HEK293 (cell line): ENCODE measurements around the gene SOCS6.

Experiments
- CTCF ChIA-PET: fragments of 350-600 bp; formaldehyde crosslinking; extraction: SDS; loops from one replicate; lab custom pipeline; 2021; ENCODE audit warnings: antibody characterized with exemption; lab: Yijun Ruan, JAX
- POLR2A ChIA-PET: fragments of 300-600 bp; formaldehyde crosslinking; extraction: SDS; loops from one replicate; lab custom pipeline; 2020; ENCODE audit warnings: antibody characterized with exemption, inconsistent platforms; lab: Yijun Ruan, JAX
- H3K27ac ChIP-seq: fragments of 200-500 bp; sonication (Bioruptor generic); 2 replicates; pipeline ENCODE4 v1.5.1; 2014; ENCODE audit warnings: low read depth, low read length, control low read depth, inconsistent platforms; ENCODE audit errors: extremely low read depth
- H3K36me3 ChIP-seq, 2 experiments: fragments of 200-500 bp in 1 of 2; sonication (Bioruptor generic) in 1 of 2; 1 replicate in 1 of 2; 2 replicates in 1 of 2; pipeline ENCODE4 v1.5.1; 2014 to 2017; ENCODE audit warnings: inconsistent platforms in 2 of 2, low read length in 2 of 2; ENCODE audit not compliant: control insufficient read depth in 2 of 2, insufficient read depth in 1 of 2
- H3K4me1 ChIP-seq: fragments of 200-500 bp; sonication (Bioruptor generic); 2 replicates; pipeline ENCODE4 v1.5.1; 2014; ENCODE audit warnings: mild to moderate bottlenecking, low read length, inconsistent platforms; ENCODE audit not compliant: control insufficient read depth, insufficient read depth
- H3K4me3 ChIP-seq: 2 replicates; pipeline ENCODE4 v1.5.1; 2011; ENCODE audit warnings: low read depth, mild to moderate bottlenecking, control low read depth, low read length, moderate library complexity
- H3K9me3 ChIP-seq: fragments of 200-500 bp; sonication (Bioruptor generic); 2 replicates; pipeline ENCODE4 v1.5.1; 2014; ENCODE audit warnings: low read depth, low read length, inconsistent platforms; ENCODE audit not compliant: control insufficient read depth, insufficient read depth
- BCL11A ChIP-seq: fragments of 450-650 bp; formaldehyde crosslinking; IDR thresholded peaks from 2 replicates; pipeline ENCODE4 v1.5.1; 2016; ENCODE audit warnings: low read depth, missing biosample characterization, missing genetic modification characterization
- BCL11B ChIP-seq: fragments of 450-650 bp; formaldehyde crosslinking; IDR thresholded peaks from 2 replicates; pipeline ENCODE4 v1.5.1; 2016; ENCODE audit warnings: low read depth, missing biosample characterization, missing genetic modification characterization
- EGR2 ChIP-seq: fragments of 450-650 bp; formaldehyde crosslinking; IDR thresholded peaks from 2 replicates; pipeline ENCODE4 v1.5.1; 2016; ENCODE audit warnings: low read depth, missing biosample characterization, missing genetic modification characterization
- FEZF1 ChIP-seq: fragments of 450-650 bp; formaldehyde crosslinking; IDR thresholded peaks from 2 replicates; pipeline ENCODE4 v1.5.1; 2016; ENCODE audit warnings: missing biosample characterization, missing genetic modification characterization
- MYNN ChIP-seq: fragments of 450-650 bp; formaldehyde crosslinking; IDR thresholded peaks from 2 replicates; pipeline ENCODE4 v1.5.1; 2016; ENCODE audit warnings: missing biosample characterization, missing genetic modification characterization, borderline replicate concordance
- SCRT1 ChIP-seq: fragments of 450-650 bp; formaldehyde crosslinking; IDR thresholded peaks from 2 replicates; pipeline ENCODE4 v1.5.1; 2016; ENCODE audit warnings: missing biosample characterization, missing genetic modification characterization, borderline replicate concordance
- SP2 ChIP-seq: fragments of 450-650 bp; formaldehyde crosslinking; IDR thresholded peaks from 2 replicates; pipeline ENCODE4 v1.5.1; 2016; ENCODE audit warnings: missing biosample characterization, missing genetic modification characterization
- SP7 ChIP-seq: fragments of 450-650 bp; formaldehyde crosslinking; IDR thresholded peaks from 2 replicates; pipeline ENCODE4 v1.5.1; 2016; ENCODE audit warnings: missing biosample characterization, missing genetic modification characterization
- TCF7L2 ChIP-seq: IDR thresholded peaks from 2 replicates; pipeline ENCODE4 v1.6.1; 2011; ENCODE audit warnings: low read depth, mild to moderate bottlenecking, inconsistent platforms, low read length, moderate library complexity, borderline replicate concordance
- ZBTB21 ChIP-seq: fragments of 450-650 bp; formaldehyde crosslinking; IDR thresholded peaks from 2 replicates; pipeline ENCODE4 v1.5.1; 2017; ENCODE audit warnings: missing biosample characterization, missing genetic modification characterization
- ZFP41 ChIP-seq: fragments of 450-650 bp; formaldehyde crosslinking; IDR thresholded peaks from 2 replicates; pipeline ENCODE4 v1.5.1; 2016; ENCODE audit warnings: missing biosample characterization, missing genetic modification characterization, borderline replicate concordance
- ZNF133 ChIP-seq: fragments of 450-650 bp; formaldehyde crosslinking; IDR thresholded peaks from 2 replicates; pipeline ENCODE4 v1.5.1; 2016; ENCODE audit warnings: missing biosample characterization, missing genetic modification characterization
- ZNF221 ChIP-seq: fragments of 450-650 bp; formaldehyde crosslinking; IDR thresholded peaks from 2 replicates; pipeline ENCODE4 v1.5.1; 2017; ENCODE audit warnings: missing biosample characterization, missing genetic modification characterization, borderline replicate concordance
- ZNF544 ChIP-seq: fragments of 450-650 bp; formaldehyde crosslinking; IDR thresholded peaks from 2 replicates; pipeline ENCODE4 v1.5.0; 2017; ENCODE audit warnings: missing biosample characterization, missing genetic modification characterization
- ZNF629 ChIP-seq: fragments of 450-650 bp; formaldehyde crosslinking; IDR thresholded peaks from 2 replicates; pipeline ENCODE4 v1.5.1; 2017; ENCODE audit warnings: missing biosample characterization, missing genetic modification characterization
- TF ChIP-seq, protein P1 (sequence below): fragments of 450-650 bp; formaldehyde crosslinking; IDR thresholded peaks from 2 replicates; pipeline ENCODE4 v1.5.1; 2016; ENCODE audit warnings: missing biosample characterization, missing genetic modification characterization
- TF ChIP-seq, protein P2 (sequence below): fragments of 450-650 bp; formaldehyde crosslinking; IDR thresholded peaks from 2 replicates; pipeline ENCODE4 v1.5.1; 2016; ENCODE audit warnings: missing biosample characterization, missing genetic modification characterization
- TF ChIP-seq, protein P3 (sequence below): fragments of 450-650 bp; formaldehyde crosslinking; IDR thresholded peaks from 2 replicates; pipeline ENCODE4 v1.5.1; 2017; ENCODE audit warnings: missing biosample characterization, missing genetic modification characterization
- TF ChIP-seq, protein P4 (sequence below): fragments of 450-650 bp; formaldehyde crosslinking; IDR thresholded peaks from 2 replicates; pipeline ENCODE4 v1.5.1; 2016; ENCODE audit warnings: missing biosample characterization, missing genetic modification characterization
- TF ChIP-seq, protein P5 (sequence below): fragments of 450-650 bp; formaldehyde crosslinking; IDR thresholded peaks from 2 replicates; pipeline ENCODE4 v1.5.1; 2016; ENCODE audit warnings: missing biosample characterization, missing genetic modification characterization

Gene SOCS6

DNA sequence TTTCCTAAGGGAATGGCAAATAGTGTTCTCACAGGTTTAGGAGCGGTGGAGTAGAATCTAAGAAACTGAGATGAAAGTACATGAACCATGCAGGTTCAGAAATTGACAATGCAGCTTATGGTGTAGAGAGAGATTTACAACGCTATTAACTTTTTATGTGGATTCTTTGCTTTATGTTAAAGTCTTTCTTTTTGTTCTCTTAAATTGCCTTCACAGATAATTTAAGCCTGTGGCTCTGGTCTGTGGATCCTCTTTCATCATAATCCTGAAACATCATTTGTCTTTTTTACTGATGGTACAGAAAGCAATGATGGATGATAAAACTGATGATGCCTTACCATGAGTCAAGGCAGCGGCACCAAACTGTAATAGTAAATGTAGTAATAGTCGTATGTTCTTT is 30.3 kb downstream of the SOCS6 start (continued):
- TF ChIP-seq, protein P1, sequence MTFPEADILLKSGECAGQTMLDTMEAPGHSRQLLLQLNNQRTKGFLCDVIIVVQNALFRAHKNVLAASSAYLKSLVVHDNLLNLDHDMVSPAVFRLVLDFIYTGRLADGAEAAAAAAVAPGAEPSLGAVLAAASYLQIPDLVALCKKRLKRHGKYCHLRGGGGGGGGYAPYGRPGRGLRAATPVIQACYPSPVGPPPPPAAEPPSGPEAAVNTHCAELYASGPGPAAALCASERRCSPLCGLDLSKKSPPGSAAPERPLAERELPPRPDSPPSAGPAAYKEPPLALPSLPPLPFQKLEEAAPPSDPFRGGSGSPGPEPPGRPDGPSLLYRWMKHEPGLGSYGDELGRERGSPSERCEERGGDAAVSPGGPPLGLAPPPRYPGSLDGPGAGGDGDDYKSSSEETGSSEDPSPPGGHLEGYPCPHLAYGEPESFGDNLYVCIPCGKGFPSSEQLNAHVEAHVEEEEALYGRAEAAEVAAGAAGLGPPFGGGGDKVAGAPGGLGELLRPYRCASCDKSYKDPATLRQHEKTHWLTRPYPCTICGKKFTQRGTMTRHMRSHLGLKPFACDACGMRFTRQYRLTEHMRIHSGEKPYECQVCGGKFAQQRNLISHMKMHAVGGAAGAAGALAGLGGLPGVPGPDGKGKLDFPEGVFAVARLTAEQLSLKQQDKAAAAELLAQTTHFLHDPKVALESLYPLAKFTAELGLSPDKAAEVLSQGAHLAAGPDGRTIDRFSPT, result no peak
- TF ChIP-seq SCRT1 (tag by site-specific recombination) (peak; percentile 85), TCF7L2 (peak; percentile 33; the same call in 1 of the 2 replicates), FEZF1 (tag by site-specific recombination) (peak; percentile 89), ZNF133 (tag by site-specific recombination) (no peak)
- TF ChIP-seq, protein P2, sequence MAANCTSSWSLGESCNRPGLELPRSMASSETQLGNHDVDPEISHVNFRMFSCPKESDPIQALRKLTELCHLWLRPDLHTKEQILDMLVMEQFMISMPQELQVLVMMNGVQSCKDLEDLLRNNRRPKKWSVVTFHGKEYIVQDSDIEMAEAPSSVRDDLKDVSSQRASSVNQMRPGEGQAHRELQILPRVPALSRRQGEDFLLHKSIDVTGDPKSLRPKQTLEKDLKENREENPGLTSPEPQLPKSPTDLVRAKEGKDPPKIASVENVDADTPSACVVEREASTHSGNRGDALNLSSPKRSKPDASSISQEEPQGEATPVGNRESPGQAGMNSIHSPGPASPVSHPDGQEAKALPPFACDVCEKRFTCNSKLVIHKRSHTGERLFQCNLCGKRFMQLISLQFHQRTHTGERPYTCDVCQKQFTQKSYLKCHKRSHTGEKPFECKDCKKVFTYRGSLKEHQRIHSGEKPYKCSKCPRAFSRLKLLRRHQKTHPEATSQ (tag by site-specific recombination), result no peak
- TF ChIP-seq, protein P3, sequence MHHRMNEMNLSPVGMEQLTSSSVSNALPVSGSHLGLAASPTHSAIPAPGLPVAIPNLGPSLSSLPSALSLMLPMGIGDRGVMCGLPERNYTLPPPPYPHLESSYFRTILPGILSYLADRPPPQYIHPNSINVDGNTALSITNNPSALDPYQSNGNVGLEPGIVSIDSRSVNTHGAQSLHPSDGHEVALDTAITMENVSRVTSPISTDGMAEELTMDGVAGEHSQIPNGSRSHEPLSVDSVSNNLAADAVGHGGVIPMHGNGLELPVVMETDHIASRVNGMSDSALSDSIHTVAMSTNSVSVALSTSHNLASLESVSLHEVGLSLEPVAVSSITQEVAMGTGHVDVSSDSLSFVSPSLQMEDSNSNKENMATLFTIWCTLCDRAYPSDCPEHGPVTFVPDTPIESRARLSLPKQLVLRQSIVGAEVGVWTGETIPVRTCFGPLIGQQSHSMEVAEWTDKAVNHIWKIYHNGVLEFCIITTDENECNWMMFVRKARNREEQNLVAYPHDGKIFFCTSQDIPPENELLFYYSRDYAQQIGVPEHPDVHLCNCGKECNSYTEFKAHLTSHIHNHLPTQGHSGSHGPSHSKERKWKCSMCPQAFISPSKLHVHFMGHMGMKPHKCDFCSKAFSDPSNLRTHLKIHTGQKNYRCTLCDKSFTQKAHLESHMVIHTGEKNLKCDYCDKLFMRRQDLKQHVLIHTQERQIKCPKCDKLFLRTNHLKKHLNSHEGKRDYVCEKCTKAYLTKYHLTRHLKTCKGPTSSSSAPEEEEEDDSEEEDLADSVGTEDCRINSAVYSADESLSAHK (tag by site-specific recombination), result peak; percentile 75; the same call in 1 of the 2 replicates
- TF ChIP-seq, all 188 proteins: peak for 13

DNA sequence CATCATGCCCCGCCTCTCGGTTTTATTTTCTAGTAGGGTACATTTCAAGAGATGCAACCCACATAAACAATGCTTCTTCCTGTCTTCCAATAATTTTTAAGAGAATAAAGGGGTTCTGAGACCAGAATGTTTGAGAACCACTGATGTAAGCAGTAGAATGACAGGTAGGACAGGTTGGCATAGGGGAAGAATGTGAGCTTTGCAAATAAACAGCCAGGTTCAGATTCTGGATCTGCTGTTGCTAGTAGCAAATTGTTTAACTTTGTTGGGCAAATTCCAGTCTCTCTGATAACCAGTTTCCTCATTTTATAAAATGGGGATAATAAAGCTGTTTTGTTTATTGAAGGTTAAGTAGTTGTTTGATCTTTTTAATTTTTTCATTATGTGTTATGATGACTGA is 32.8 kb downstream of the SOCS6 start:
- no peak overlapping the region for H3K4me3 ChIP-seq
- H3K9me3 ChIP-seq, result no peaks in the 10 kb centered on the region
- TF ChIP-seq EGR2 (tag by site-specific recombination) (no peak), ZNF544 (tag by site-specific recombination) (no peak), SP2 (no peak), ZNF221 (no peak), BCL11A (no peak), MYNN (tag by site-specific recombination) (no peak), ZNF629 (tag by site-specific recombination) (no peak), BCL11B (tag by site-specific recombination) (no peak), ZBTB21 (no peak), ZFP41 (tag by site-specific recombination) (no peak), SP7 (tag by site-specific recombination) (no peak)
- TF ChIP-seq, protein P4, sequence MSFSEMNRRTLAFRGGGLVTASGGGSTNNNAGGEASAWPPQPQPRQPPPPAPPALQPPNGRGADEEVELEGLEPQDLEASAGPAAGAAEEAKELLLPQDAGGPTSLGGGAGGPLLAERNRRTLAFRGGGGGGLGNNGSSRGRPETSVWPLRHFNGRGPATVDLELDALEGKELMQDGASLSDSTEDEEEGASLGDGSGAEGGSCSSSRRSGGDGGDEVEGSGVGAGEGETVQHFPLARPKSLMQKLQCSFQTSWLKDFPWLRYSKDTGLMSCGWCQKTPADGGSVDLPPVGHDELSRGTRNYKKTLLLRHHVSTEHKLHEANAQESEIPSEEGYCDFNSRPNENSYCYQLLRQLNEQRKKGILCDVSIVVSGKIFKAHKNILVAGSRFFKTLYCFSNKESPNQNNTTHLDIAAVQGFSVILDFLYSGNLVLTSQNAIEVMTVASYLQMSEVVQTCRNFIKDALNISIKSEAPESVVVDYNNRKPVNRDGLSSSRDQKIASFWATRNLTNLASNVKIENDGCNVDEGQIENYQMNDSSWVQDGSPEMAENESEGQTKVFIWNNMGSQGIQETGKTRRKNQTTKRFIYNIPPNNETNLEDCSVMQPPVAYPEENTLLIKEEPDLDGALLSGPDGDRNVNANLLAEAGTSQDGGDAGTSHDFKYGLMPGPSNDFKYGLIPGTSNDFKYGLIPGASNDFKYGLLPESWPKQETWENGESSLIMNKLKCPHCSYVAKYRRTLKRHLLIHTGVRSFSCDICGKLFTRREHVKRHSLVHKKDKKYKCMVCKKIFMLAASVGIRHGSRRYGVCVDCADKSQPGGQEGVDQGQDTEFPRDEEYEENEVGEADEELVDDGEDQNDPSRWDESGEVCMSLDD (tag by site-specific recombination), result no peak
- TF ChIP-seq, protein P5, sequence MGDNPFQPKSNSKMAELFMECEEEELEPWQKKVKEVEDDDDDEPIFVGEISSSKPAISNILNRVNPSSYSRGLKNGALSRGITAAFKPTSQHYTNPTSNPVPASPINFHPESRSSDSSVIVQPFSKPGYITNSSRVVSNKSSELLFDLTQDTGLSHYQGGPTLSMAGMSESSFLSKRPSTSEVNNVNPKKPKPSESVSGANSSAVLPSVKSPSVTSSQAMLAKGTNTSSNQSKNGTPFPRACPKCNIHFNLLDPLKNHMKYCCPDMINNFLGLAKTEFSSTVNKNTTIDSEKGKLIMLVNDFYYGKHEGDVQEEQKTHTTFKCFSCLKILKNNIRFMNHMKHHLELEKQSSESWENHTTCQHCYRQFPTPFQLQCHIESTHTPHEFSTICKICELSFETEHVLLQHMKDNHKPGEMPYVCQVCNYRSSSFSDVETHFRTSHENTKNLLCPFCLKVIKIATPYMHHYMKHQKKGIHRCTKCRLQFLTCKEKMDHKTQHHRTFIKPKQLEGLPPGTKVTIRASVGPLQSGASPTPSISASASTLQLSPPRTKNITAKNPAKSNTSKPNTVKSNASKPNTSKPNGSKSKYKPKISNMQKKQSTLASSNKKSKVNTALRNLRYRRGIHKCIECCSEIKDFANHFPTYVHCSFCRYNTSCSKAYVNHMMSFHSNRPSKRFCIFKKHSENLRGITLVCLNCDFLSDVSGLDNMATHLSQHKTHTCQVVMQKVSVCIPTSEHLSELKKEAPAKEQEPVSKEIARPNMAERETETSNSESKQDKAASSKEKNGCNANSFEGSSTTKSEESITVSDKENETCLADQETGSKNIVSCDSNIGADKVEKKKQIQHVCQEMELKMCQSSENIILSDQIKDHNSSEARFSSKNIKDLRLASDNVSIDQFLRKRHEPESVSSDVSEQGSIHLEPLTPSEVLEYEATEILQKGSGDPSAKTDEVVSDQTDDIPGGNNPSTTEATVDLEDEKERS (tag by site-specific recombination), result no peak
- ChIA-PET CTCF (interaction anchor here (0.6 kb wide), 2 partner anchors 113 to 186 kb away, joined by 3 to 4 read pairs; no protein-coding TSS in a partner anchor), POLR2A (no interaction called here)
- peaks cover 9% of the 10 kb centered on the region; the same call in 1 of the 2 replicates for H3K4me1 ChIP-seq
- H3K36me3 ChIP-seq, result peaks cover 0 to 14% of the 10 kb centered on the region in 2 experiments; a peak in 1 of 3 replicates
- H3K27ac ChIP-seq, result no peak overlapping the region
